K562 (cell line): ENCODE data around the gene CD84.

ENCODE experiments used
- BHLHE40 ChIP-seq: IDR thresholded peaks from 2 replicates; pipeline ENCODE4 v1.6.1; 2011; ENCODE audit warnings: low read length, improper control_type of control experiment
- EZH2 ChIP-seq: IDR thresholded peaks from 2 replicates; pipeline ENCODE4 v1.6.1; 2012; ENCODE audit warnings: low read depth, mild to moderate bottlenecking, inconsistent platforms, low read length, borderline replicate concordance
- NFYB ChIP-seq: IDR thresholded peaks from 2 replicates; pipeline ENCODE4 v1.6.1; 2011; ENCODE audit warnings: mild to moderate bottlenecking, moderate library complexity; ENCODE audit not compliant: insufficient read length; ENCODE audit errors: extremely low read depth
- POLR2A ChIP-seq: fragments of 450-650 bp; conservative IDR thresholded peaks from 2 replicates; pipeline ENCODE4 v1.6.1; 2016
- USF2 ChIP-seq: sonication (generic); formaldehyde crosslinking; IDR thresholded peaks from 2 replicates; pipeline ENCODE4 v1.5.0; 2020; ENCODE audit warnings: missing genetic modification reagents

- no peak for TF ChIP-seq USF2 (CRISPR knock-in tag)
- no peak for TF ChIP-seq NFYB
- no peak for TF ChIP-seq EZH2
- TF ChIP-seq BHLHE40: no peak
- no peak for TF ChIP-seq POLR2A
Measured at GRCh38 chr1:160569806-160570205, 9.5 kb downstream of the CD84 start.
